Transverse colon (tissue), 4 donors: ENCODE data around the gene PTGIS. TPM values are rescaled to one million over a fixed set of nuclear protein-coding genes. Genes with fewer than 3 reads are reported as not detected.

Experiments
- DNase-seq: peaks from one replicate; pipeline ENCODE4 v3.0.0-alpha.2; 2019
- H3K27ac ChIP-seq, 4 donors: fragments of 200-600 bp; sonication (generic); 2 replicates each; pipeline ENCODE4 v1.5.1; 2016 to 2018; ENCODE audit warnings: inconsistent platforms in 4 of 4
- H3K27me3 ChIP-seq: fragments of 200-600 bp; sonication (generic); 2 replicates; pipeline ENCODE4 v1.5.1; 2017; ENCODE audit warnings: inconsistent platforms
- H3K36me3 ChIP-seq, 4 donors: fragments of 200-600 bp; sonication (generic); 2 replicates each; pipeline ENCODE4 v1.5.1; 2017 to 2019; ENCODE audit warnings: inconsistent platforms in 4 of 4
- H3K4me1 ChIP-seq, 4 donors: fragments of 200-600 bp; sonication (generic); 2 replicates each; pipeline ENCODE4 v1.5.1; 2017 to 2020; ENCODE audit warnings: inconsistent platforms in 4 of 4
- H3K4me3 ChIP-seq, 4 donors: fragments of 200-600 bp; sonication (generic); 1 replicate in 1 of 4; 2 replicates in 3 of 4; pipeline versions ENCODE4 v1.5.1 to v1.6.1; 2017 to 2019; ENCODE audit warnings: inconsistent platforms in 4 of 4
- H3K9me3 ChIP-seq, 2 donors: fragments of 200-600 bp; sonication (generic); 2 replicates each; pipeline ENCODE4 v1.5.1; 2017 to 2019; ENCODE audit warnings: inconsistent platforms in 2 of 2
- EP300 ChIP-seq: sonication (generic); formaldehyde crosslinking; IDR thresholded peaks from one replicate; pipeline ENCODE4 v1.6.1; 2017; ENCODE audit warnings: antibody characterized with exemption, low read depth
- POLR2A ChIP-seq: fragments of 450-650 bp; IDR thresholded peaks from one replicate; pipeline ENCODE4 v1.6.1; 2016; ENCODE audit warnings: antibody characterized with exemption, mild to moderate bottlenecking, moderate library complexity
- POLR2AphosphoS5 ChIP-seq, 3 donors: sonication (generic); formaldehyde crosslinking; IDR thresholded peaks; one replicate each; pipeline ENCODE4 v1.6.1; 2016; ENCODE audit warnings: antibody characterized with exemption in 3 of 3
- WGBS, 2 donors: methylation state at CpG; one replicate each; pipeline ENCODE4 v1.1.5; 2018; ENCODE audit warnings: low coverage in 1 of 2; 5-methylcytosine and 5-hydroxymethylcytosine counted together
- in situ Hi-C, 4 donors: fragments of 200-750 bp; cut with MboI; loops; one replicate each; pipeline versions ENCODE4 v1.15.0 to v1.15.1; 2017; ENCODE audit warnings: low sequenced_read_pairs in 3 of 4, low pct_ligation_motif_present in 1 of 4, low pct_unique_long_range_greater_than_20kb in 1 of 4
- intact Hi-C: fragments of 100-400 bp; cut with DNase I; formaldehyde crosslinking; loops from one replicate; pipeline ENCODE4 v1.15.1; 2023; ENCODE audit warnings: low total_unique reads
- total RNA-seq, 4 donors: library from RNA; depleted of rRNA; stranded (reverse); fragments of >200 nt; gene quantifications; one replicate each; pipeline ENCODE4 v1.1.0, GENCODE V29; 2016
- TF ChIP-seq, protein P1 (sequence below), 5 experiments: fragments of 200-600 bp in 3 of 5; fragments of 450-650 bp in 2 of 5; sonication (generic) in 3 of 5; IDR thresholded peaks; 1 replicate in 2 of 5; 2 replicates in 3 of 5; pipeline ENCODE4 v1.5.1; 2016 to 2017; ENCODE audit warnings: antibody characterized with exemption in 5 of 5, inconsistent platforms in 3 of 5, mild to moderate bottlenecking in 2 of 5, moderate library complexity in 1 of 5

PTGIS gene
- total RNA-seq, 4 donors from 2014 or later = 9.4 to 22.3 (median 15.6) TPM

DNA sequence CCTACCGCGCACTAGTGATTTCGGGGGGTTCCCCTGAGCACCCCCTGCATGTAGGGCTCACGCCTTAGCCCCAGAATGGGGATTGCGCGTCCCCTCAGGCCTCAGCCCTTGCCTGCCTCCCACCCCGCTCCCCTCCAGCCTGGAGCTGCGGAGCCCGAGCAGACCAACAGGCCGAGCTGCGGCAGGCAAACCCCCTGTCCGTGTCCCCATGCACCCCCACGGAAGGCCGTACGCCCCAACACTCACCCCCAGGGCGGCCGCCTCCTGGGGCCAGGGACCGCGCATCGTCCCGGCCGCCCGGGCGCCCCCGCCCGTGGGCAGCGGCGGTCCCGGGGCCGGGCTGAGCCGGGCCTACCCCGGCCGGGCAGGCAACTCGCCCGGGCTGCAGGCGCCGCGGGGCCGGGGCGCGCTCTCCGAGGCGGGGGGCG, 84.2 kb downstream of the PTGIS start:
- H3K9me3 ChIP-seq = no peaks in the 10 kb centered on the region
- peak overlapping the region; percentile 33 to 73 (median 56) for H3K27ac ChIP-seq
- peaks cover 64% of the 10 kb centered on the region for H3K27me3 ChIP-seq
- intact Hi-C loops = loop anchor here (2.0 to 5.0 kb wide), 2 partner anchors 101 to 149 kb away; no protein-coding TSS in a partner anchor
- in situ Hi-C loops = loop anchor here in 3 of 4 donors (10.0 kb wide), 2 partner anchors 99 to 149 kb away; no protein-coding TSS in a partner anchor
- 15% methylated on average over 10 of the region's 44 CpGs; no CpG with 5 or more reads in 1 of the 2 donors for whole genome bisulfite sequencing, 2 donors
- no peak for DNase-seq
- H3K4me1 ChIP-seq = peaks cover 2 to 15% (median 11%) of the 10 kb centered on the region in 4 donors
- H3K36me3 ChIP-seq = no peaks in the 10 kb centered on the region
- TF ChIP-seq EP300 (no peak), POLR2AphosphoS5 (IDR thresholded peaks at IDR 0.05) (no peak), POLR2A (no peak)
- TF ChIP-seq, protein P1, sequence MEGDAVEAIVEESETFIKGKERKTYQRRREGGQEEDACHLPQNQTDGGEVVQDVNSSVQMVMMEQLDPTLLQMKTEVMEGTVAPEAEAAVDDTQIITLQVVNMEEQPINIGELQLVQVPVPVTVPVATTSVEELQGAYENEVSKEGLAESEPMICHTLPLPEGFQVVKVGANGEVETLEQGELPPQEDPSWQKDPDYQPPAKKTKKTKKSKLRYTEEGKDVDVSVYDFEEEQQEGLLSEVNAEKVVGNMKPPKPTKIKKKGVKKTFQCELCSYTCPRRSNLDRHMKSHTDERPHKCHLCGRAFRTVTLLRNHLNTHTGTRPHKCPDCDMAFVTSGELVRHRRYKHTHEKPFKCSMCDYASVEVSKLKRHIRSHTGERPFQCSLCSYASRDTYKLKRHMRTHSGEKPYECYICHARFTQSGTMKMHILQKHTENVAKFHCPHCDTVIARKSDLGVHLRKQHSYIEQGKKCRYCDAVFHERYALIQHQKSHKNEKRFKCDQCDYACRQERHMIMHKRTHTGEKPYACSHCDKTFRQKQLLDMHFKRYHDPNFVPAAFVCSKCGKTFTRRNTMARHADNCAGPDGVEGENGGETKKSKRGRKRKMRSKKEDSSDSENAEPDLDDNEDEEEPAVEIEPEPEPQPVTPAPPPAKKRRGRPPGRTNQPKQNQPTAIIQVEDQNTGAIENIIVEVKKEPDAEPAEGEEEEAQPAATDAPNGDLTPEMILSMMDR (IDR thresholded peaks at IDR 0.05) = no peak
- H3K4me3 ChIP-seq = peak overlapping the region; percentile 34 to 48 (median 34)

DNA sequence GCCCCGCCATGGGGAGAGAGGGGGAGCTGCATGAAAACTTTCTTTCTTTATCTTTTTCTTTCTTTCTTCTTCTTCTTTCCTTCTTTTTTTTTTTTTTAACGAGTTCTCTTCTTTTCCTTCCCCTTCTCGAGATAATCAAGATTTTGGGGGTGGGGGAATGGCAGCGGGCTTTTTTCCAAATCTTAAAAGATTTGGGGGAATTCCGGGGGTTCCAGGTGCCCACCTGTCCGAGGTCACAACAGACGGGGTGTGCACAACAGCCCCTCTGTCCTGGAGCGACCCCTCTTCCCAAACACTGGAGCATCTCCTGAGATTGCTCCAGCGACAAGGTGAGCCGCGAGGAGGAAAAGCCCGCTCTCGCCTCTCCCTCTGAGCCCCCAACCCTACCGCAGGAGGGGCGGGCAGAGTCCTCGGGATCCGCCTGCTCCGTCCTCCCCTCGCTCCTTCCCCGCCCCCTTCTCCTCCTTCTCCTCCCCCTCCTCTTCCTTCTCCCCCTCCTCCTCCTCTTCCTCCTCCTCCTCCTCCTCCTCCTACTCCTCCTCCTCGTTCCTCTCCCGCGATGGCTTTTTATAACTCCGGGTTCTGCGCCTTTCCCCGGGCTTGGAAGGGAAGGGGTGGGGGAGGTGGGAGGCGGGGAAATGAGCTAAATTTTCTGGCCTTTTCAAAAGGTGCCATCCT, 84.8 kb downstream of the PTGIS start:
- 0 to 9% methylated on average over 1 to 26 of the region's 27 CpGs for WGBS, 2 donors
- no peaks in the 10 kb centered on the region for H3K9me3 ChIP-seq
- H3K4me1 ChIP-seq = peaks cover 2 to 15% (median 11%) of the 10 kb centered on the region in 4 donors
- H3K36me3 ChIP-seq = no peaks in the 10 kb centered on the region
- H3K27ac ChIP-seq = peak overlapping the region; percentile 33 to 73 (median 56)
- peak overlapping the region; percentile 34 to 48 (median 34) for H3K4me3 ChIP-seq
- no peak for DNase-seq
- peaks cover 67% of the 10 kb centered on the region for H3K27me3 ChIP-seq
- intact Hi-C loops (loop anchor here (5.0 kb wide), 1 partner anchor 101 kb away; no protein-coding TSS in a partner anchor), in situ Hi-C loops (loop anchor here in 3 of 4 donors (10.0 kb wide), 2 partner anchors 98 to 148 kb away; no protein-coding TSS in a partner anchor)
- no peak for TF ChIP-seq POLR2A
- TF ChIP-seq, protein P1 (IDR thresholded peaks at IDR 0.05) = no peak
- TF ChIP-seq POLR2AphosphoS5 (IDR thresholded peaks at IDR 0.05) = no peak
- TF ChIP-seq EP300 = no peak

DNA sequence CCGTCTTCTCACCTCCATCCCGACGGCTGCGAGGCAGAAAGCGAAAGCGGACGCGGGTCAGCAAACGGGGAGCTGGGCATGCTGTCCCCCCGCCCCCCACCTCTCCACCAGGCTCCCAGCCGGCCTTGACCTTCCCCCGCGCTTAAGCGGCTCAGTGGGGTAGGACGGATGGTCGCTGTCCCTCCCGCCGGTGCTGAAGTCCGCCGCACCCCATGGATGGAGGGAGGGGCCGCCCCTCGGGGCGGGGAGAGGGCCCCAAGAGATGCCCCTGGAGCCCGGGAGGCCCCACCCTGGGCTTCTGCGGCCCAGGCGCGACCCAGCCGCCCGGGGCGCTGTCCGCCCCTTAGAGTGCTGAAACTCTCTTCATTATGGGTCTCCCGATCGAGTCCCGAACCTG, 85.3 kb downstream of the PTGIS start, which contains the start of gene KCNB1:
KCNB1 (minus strand) TSS at position 48 of the 397 bp plus-strand sequence. CDS start 188 bp downstream, outside the sequence.
- Histone ChIP-seq H3K4me3 (peak within 1 kb of the TSS; percentile 34 to 48 (median 34)), H3K27ac (peak within 1 kb of the TSS in 3 of 4 donors; percentile 33 to 73 (median 71)), H3K4me1 (peaks cover 2 to 15% (median 11%) of the 10 kb centered on the region in 4 donors), H3K36me3 (no peaks in the 10 kb centered on the region), H3K9me3 (no peaks in the 10 kb centered on the region), H3K27me3 (peaks cover 69% of the 10 kb centered on the region)
- WGBS, 2 donors = 17% methylated on average over 34 of the region's 34 CpGs; no CpG with 5 or more reads in 1 of the 2 donors
- intact Hi-C loops = loop anchor here (5.0 kb wide), 1 partner anchor 100 kb away; no protein-coding TSS in a partner anchor
- no peak for TF ChIP-seq EP300
- TF ChIP-seq, protein P1 (IDR thresholded peaks at IDR 0.05) = peak in 1 of 5 experiments; percentile 12
- no peak for TF ChIP-seq POLR2A
- in situ Hi-C loops = loop anchor here in 3 of 4 donors (10.0 kb wide), 2 partner anchors 98 to 148 kb away; no protein-coding TSS in a partner anchor
- peak; percentile 61 for DNase-seq

DNA sequence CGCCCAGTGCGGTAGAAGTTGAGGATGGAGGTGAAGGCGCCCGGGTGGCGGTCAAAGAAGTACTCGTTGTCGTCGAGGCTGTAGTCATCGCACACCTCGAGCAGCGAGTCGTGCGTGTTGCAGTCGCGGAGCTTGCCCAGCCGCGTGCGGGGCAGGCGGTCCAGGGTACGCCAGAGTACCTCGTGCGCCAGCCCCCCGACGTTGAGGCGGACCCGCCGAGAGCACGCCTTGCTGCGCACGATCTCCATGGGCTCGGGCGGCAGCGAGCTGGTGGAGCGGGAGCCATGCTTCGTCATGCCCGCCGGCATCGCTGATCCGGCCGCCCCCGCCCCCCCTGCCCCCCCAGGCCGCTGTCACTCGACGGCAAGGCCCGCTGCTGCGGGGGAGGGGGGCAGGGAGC, 85.8 kb downstream of the PTGIS start:
- intact Hi-C loops = loop anchor here (5.0 kb wide), 1 partner anchor 100 kb away; no protein-coding TSS in a partner anchor
- peaks cover 2 to 15% (median 11%) of the 10 kb centered on the region in 4 donors for H3K4me1 ChIP-seq
- 81% methylated on average over 38 of the region's 46 CpGs; no CpG with 5 or more reads in 1 of the 2 donors for WGBS, 2 donors
- H3K36me3 ChIP-seq = no peaks in the 10 kb centered on the region
- no peak for TF ChIP-seq POLR2A
- no peak for TF ChIP-seq POLR2AphosphoS5 (IDR thresholded peaks at IDR 0.05)
- TF ChIP-seq EP300 = no peak
- TF ChIP-seq, protein P1 (IDR thresholded peaks at IDR 0.05) = no peak
- H3K27me3 ChIP-seq = peaks cover 69% of the 10 kb centered on the region
- H3K9me3 ChIP-seq = no peaks in the 10 kb centered on the region
- in situ Hi-C loops = loop anchor here in 3 of 4 donors (10.0 kb wide), 2 partner anchors 97 to 147 kb away; no protein-coding TSS in a partner anchor
- peak overlapping the region in 1 of 4 donors; percentile 48 for H3K4me3 ChIP-seq
- no peak for DNase-seq
- peak overlapping the region in 1 of 4 donors; percentile 44 for H3K27ac ChIP-seq
